ENCODE data around the gene RGS10. TPM values are rescaled to one million over a fixed set of nuclear protein-coding genes. Genes with fewer than 3 reads are reported as not detected.
"Not testable (repeated sequence)": the region's sequence is repeated elsewhere in the genome, so short reads cannot be mapped to it uniquely, and the experiment has no call there.

The RGS10 gene
- total RNA-seq, 2 donors from 2014 or later, result 4.3 to 7.5 TPM

- no peak for TF ChIP-seq CTCF (conservative IDR thresholded peaks at IDR 0.05)
- 90 to 95% methylated on average over 2 of the region's 2 CpGs for WGBS, 2 experiments (ENCODE audit: insufficient coverage in 1 of 2, insufficient read length in 1 of 2)
- Mint-ChIP-seq H3K9me3 (no peaks in the 10 kb centered on the region), H3K36me3 (ENCODE audit: low read depth) (no peaks in the 10 kb centered on the region), H3K27ac (no peak overlapping the region), H3K27me3 (ENCODE audit: insufficient read depth) (peaks cover 11% of the 10 kb centered on the region), H3K4me1 (peaks cover 9% of the 10 kb centered on the region), H3K4me3 (no peak overlapping the region)
- Histone ChIP-seq H3K27me3 (ENCODE audit: control insufficient read depth, insufficient read depth, low read length, poor library complexity, severe bottlenecking) (no peaks in the 10 kb centered on the region), H3K4me1 (ENCODE audit: control insufficient read depth, insufficient read depth, low read length) (peaks cover 1% of the 10 kb centered on the region), H3K4me3 (ENCODE audit: low read length) (no peak overlapping the region), H3K9me3 (ENCODE audit: control insufficient read depth, low read length) (no peaks in the 10 kb centered on the region), H3K36me3 (ENCODE audit: control insufficient read depth, insufficient read depth, low read length) (no peaks in the 10 kb centered on the region), H3K27ac (ENCODE audit: low read depth, low read length) (no peak overlapping the region), H3K9ac (ENCODE audit: extremely low read depth, low read length, poor library complexity, severe bottlenecking) (no peak overlapping the region)
- DNase-seq, result no peak
These were observed 9.0 kb downstream of the RGS10 start for GRCh38 chr10:119533473-119533872.

GRCh38 chr10:119532791-119533190, 9.7 kb downstream of the RGS10 start:
- H3K27me3 ChIP-seq (ENCODE audit: control insufficient read depth, insufficient read depth, low read length, poor library complexity, severe bottlenecking); H3K9me3 ChIP-seq (ENCODE audit: control insufficient read depth, low read length); H3K36me3 Mint-ChIP-seq (ENCODE audit: low read depth); H3K36me3 ChIP-seq (ENCODE audit: control insufficient read depth, insufficient read depth, low read length); H3K27me3 Mint-ChIP-seq (ENCODE audit: insufficient read depth); H3K4me3 ChIP-seq (ENCODE audit: low read length); H3K4me1 Mint-ChIP-seq; H3K4me1 ChIP-seq (ENCODE audit: control insufficient read depth, insufficient read depth, low read length); H3K27ac ChIP-seq (ENCODE audit: low read depth, low read length); H3K9ac ChIP-seq (ENCODE audit: extremely low read depth, low read length, poor library complexity, severe bottlenecking); H3K27ac Mint-ChIP-seq; DNase-seq; H3K9me3 Mint-ChIP-seq; H3K4me3 Mint-ChIP-seq: not testable (repeated sequence)
- WGBS, 2 experiments (ENCODE audit: insufficient coverage in 1 of 2, insufficient read length in 1 of 2), result 92 to 94% methylated on average over 7 to 8 of the region's 8 CpGs

GRCh38 chr10:119532251-119532650, 10.3 kb downstream of the RGS10 start:
- not testable (repeated sequence) for H3K27ac ChIP-seq (ENCODE audit: low read depth, low read length); H3K4me3 Mint-ChIP-seq; H3K27ac Mint-ChIP-seq; H3K27me3 Mint-ChIP-seq (ENCODE audit: insufficient read depth); H3K36me3 Mint-ChIP-seq (ENCODE audit: low read depth); H3K9me3 Mint-ChIP-seq; H3K9ac ChIP-seq (ENCODE audit: extremely low read depth, low read length, poor library complexity, severe bottlenecking); H3K4me1 Mint-ChIP-seq; H3K27me3 ChIP-seq (ENCODE audit: control insufficient read depth, insufficient read depth, low read length, poor library complexity, severe bottlenecking); H3K4me1 ChIP-seq (ENCODE audit: control insufficient read depth, insufficient read depth, low read length); H3K36me3 ChIP-seq (ENCODE audit: control insufficient read depth, insufficient read depth, low read length); DNase-seq; H3K4me3 ChIP-seq (ENCODE audit: low read length); H3K9me3 ChIP-seq (ENCODE audit: control insufficient read depth, low read length)
- 93% methylated on average over 8 of the region's 8 CpGs for WGBS, 2 experiments (ENCODE audit: insufficient coverage in 1 of 2, insufficient read length in 1 of 2)

GRCh38 chr10:119531067-119531466, 11.5 kb downstream of the RGS10 start:
- no peaks in the 10 kb centered on the region for H3K9me3 Mint-ChIP-seq
- H3K27ac Mint-ChIP-seq, result no peak overlapping the region
- no peaks in the 10 kb centered on the region for H3K27me3 Mint-ChIP-seq (ENCODE audit: insufficient read depth)
- no peak overlapping the region for H3K4me3 Mint-ChIP-seq
- no peak for DNase-seq
- no peak overlapping the region for H3K4me3 ChIP-seq (ENCODE audit: low read length)
- no peaks in the 10 kb centered on the region for H3K4me1 ChIP-seq (ENCODE audit: control insufficient read depth, insufficient read depth, low read length)
- no peak overlapping the region for H3K27ac ChIP-seq (ENCODE audit: low read depth, low read length)
- no peaks in the 10 kb centered on the region for H3K4me1 Mint-ChIP-seq
- 100% methylated on average over 1 of the region's 1 CpG for WGBS, 2 experiments (ENCODE audit: insufficient coverage in 1 of 2, insufficient read length in 1 of 2)
- H3K27me3 ChIP-seq (ENCODE audit: control insufficient read depth, insufficient read depth, low read length, poor library complexity, severe bottlenecking), result no peaks in the 10 kb centered on the region
- H3K36me3 Mint-ChIP-seq (ENCODE audit: low read depth), result no peaks in the 10 kb centered on the region
- no peaks in the 10 kb centered on the region for H3K9me3 ChIP-seq (ENCODE audit: control insufficient read depth, low read length)
- H3K9ac ChIP-seq (ENCODE audit: extremely low read depth, low read length, poor library complexity, severe bottlenecking), result no peak overlapping the region
- TF ChIP-seq CTCF (conservative IDR thresholded peaks at IDR 0.05), result no peak
- H3K36me3 ChIP-seq (ENCODE audit: control insufficient read depth, insufficient read depth, low read length), result no peaks in the 10 kb centered on the region

- not testable (repeated sequence) for H3K27ac ChIP-seq (ENCODE audit: low read depth, low read length); H3K4me1 Mint-ChIP-seq; H3K27me3 Mint-ChIP-seq (ENCODE audit: insufficient read depth); H3K9me3 ChIP-seq (ENCODE audit: control insufficient read depth, low read length); H3K36me3 ChIP-seq (ENCODE audit: control insufficient read depth, insufficient read depth, low read length); H3K4me3 Mint-ChIP-seq; H3K4me1 ChIP-seq (ENCODE audit: control insufficient read depth, insufficient read depth, low read length); H3K36me3 Mint-ChIP-seq (ENCODE audit: low read depth); H3K9ac ChIP-seq (ENCODE audit: extremely low read depth, low read length, poor library complexity, severe bottlenecking); H3K4me3 ChIP-seq (ENCODE audit: low read length); DNase-seq; H3K27me3 ChIP-seq (ENCODE audit: control insufficient read depth, insufficient read depth, low read length, poor library complexity, severe bottlenecking); H3K9me3 Mint-ChIP-seq; H3K27ac Mint-ChIP-seq
- whole genome bisulfite sequencing, 2 experiments (ENCODE audit: insufficient coverage in 1 of 2, insufficient read length in 1 of 2), result 87 to 100% methylated on average over 3 to 7 of the region's 8 CpGs
These were observed 13.8 kb downstream of the RGS10 start for GRCh38 chr10:119528663-119529237.

Measured in endodermal cell (in vitro differentiated cells).